Hepatocyte (in vitro differentiated cells): Measurements from ENCODE around the gene POLR2E. TPM values are rescaled to one million over a fixed set of nuclear protein-coding genes. Genes with fewer than 3 reads are reported as not detected.

Experiments used
- DNase-seq: peaks from one replicate; pipeline ENCODE4 v3.0.0-alpha.2; 2016; ENCODE audit warnings: low spot score
- H2AFZ ChIP-seq: fragments of 200-600 bp; sonication (generic); 2 replicates; pipeline ENCODE4 v1.6.0; 2016; ENCODE audit warnings: antibody characterized with exemption, mild to moderate bottlenecking
- H3K27ac ChIP-seq: fragments of 200-600 bp; sonication (generic); 2 replicates; pipeline ENCODE4 v1.5.1; 2016; ENCODE audit warnings: mild to moderate bottlenecking
- H3K27me3 ChIP-seq: fragments of 200-600 bp; sonication (generic); 2 replicates; pipeline ENCODE4 v1.6.1; 2016
- H3K36me3 ChIP-seq: fragments of 200-600 bp; sonication (generic); replicated peaks from 2 replicates; pipeline ENCODE4 v1.5.1; 2016; ENCODE audit warnings: low read depth; ENCODE audit not compliant: insufficient read depth
- H3K4me1 ChIP-seq: fragments of 200-600 bp; sonication (generic); 2 replicates; pipeline ENCODE4 v1.5.1; 2016; ENCODE audit warnings: mild to moderate bottlenecking, moderate library complexity; ENCODE audit not compliant: insufficient read depth
- H3K4me2 ChIP-seq: fragments of 200-600 bp; sonication (generic); 2 replicates; pipeline ENCODE4 v1.6.0; 2016
- H3K4me3 ChIP-seq: fragments of 200-600 bp; sonication (generic); 2 replicates; pipeline ENCODE4 v1.5.1; 2016; ENCODE audit warnings: mild to moderate bottlenecking
- H3K79me2 ChIP-seq: fragments of 200-600 bp; sonication (generic); 2 replicates; pipeline ENCODE4 v1.6.0; 2017; ENCODE audit warnings: mild to moderate bottlenecking
- H3K9me2 ChIP-seq: fragments of 200-600 bp; sonication (generic); replicated peaks from 2 replicates; pipeline ENCODE4 v1.6.0; 2017; ENCODE audit warnings: mild to moderate bottlenecking; ENCODE audit not compliant: insufficient read depth
- H3K9me3 ChIP-seq: fragments of 200-600 bp; sonication (generic); 2 replicates; pipeline ENCODE4 v1.5.1; 2016; ENCODE audit warnings: low read depth, mild to moderate bottlenecking
- H4K20me1 ChIP-seq: fragments of 200-600 bp; sonication (generic); 2 replicates; pipeline ENCODE4 v1.6.0; 2016; ENCODE audit warnings: mild to moderate bottlenecking; ENCODE audit not compliant: insufficient read depth, poor library complexity, severe bottlenecking
- CTCF ChIP-seq: fragments of 200-600 bp; sonication (generic); IDR thresholded peaks from 2 replicates; pipeline ENCODE4 v1.5.1; 2016; ENCODE audit warnings: antibody characterized with exemption, mild to moderate bottlenecking; ENCODE audit not compliant: poor library complexity
- EZH2 ChIP-seq: fragments of 200-600 bp; sonication (generic); IDR thresholded peaks from 2 replicates; pipeline ENCODE4 v1.6.1; 2016; ENCODE audit warnings: antibody characterized with exemption, mild to moderate bottlenecking, borderline replicate concordance
- EZH2phosphoT487 ChIP-seq: fragments of 200-600 bp; sonication (generic); IDR thresholded peaks from one replicate; pipeline ENCODE4 v1.6.1; 2018; ENCODE audit warnings: antibody characterized with exemption, mild to moderate bottlenecking, low read depth, moderate library complexity; ENCODE audit not compliant: unreplicated experiment, severe bottlenecking
- WGBS: methylation state at CpG from one replicate; pipeline ENCODE4 v1.1.6; 2016; ENCODE audit warnings: low lambda C conversion rate; ENCODE audit errors: missing lambda C conversion rate; 5-methylcytosine and 5-hydroxymethylcytosine counted together
- polyA plus RNA-seq: library from polyadenylated mRNA; unstranded; fragments of >200 nt; fragmentation: Nextera tagmentation; extraction: Ambion mirVana; gene quantifications from 2 replicates; pipeline ENCODE4 v1.2.1, GENCODE V29; 2016
- total RNA-seq: library from RNA; depleted of rRNA; stranded (reverse); fragments of >200 nt; gene quantifications from 2 replicates; pipeline ENCODE4 v1.2.3, GENCODE V29; 2014

The POLR2E gene
- total and polyA plus RNA-seq, 2 experiments from 2014 or later, result 126 to 328 TPM

GRCh38 chr19:1119475-1120217 lies 24.5 kb upstream of the POLR2E start:
- DNase-seq, result no peak
- Histone ChIP-seq H3K9me2 (no peaks in the 10 kb centered on the region), H3K9me3 (no peaks in the 10 kb centered on the region), H4K20me1 (no peaks in the 10 kb centered on the region), H3K36me3 (no peaks in the 10 kb centered on the region), H3K4me1 (no peaks in the 10 kb centered on the region), H3K79me2 (no peaks in the 10 kb centered on the region), H3K27me3 (no peaks in the 10 kb centered on the region), H3K4me3 (no peak overlapping the region), H3K27ac (no peak overlapping the region), H3K4me2 (no peak overlapping the region), H2AFZ (no peak overlapping the region)
- TF ChIP-seq EZH2phosphoT487 (no peak), EZH2 (no peak), CTCF (no peak)
- 94% methylated on average over 45 of the region's 50 CpGs for WGBS

- no peak for DNase-seq
- Histone ChIP-seq H3K4me2 (no peak overlapping the region), H2AFZ (no peak overlapping the region), H3K27me3 (no peaks in the 10 kb centered on the region), H3K4me3 (no peak overlapping the region), H3K9me2 (no peaks in the 10 kb centered on the region), H4K20me1 (no peaks in the 10 kb centered on the region), H3K9me3 (no peaks in the 10 kb centered on the region), H3K36me3 (no peaks in the 10 kb centered on the region), H3K27ac (no peak overlapping the region), H3K4me1 (no peaks in the 10 kb centered on the region), H3K79me2 (no peaks in the 10 kb centered on the region)
- TF ChIP-seq EZH2phosphoT487 (no peak), CTCF (no peak), EZH2 (no peak)
- WGBS, result 98% methylated on average over 27 of the region's 34 CpGs
Measured at GRCh38 chr19:1118999-1119398, 23.8 kb upstream of the POLR2E start.

GRCh38 chr19:1117654-1118053 lies 22.5 kb upstream of the POLR2E start:
- Histone ChIP-seq H3K27ac (no peak overlapping the region), H2AFZ (no peak overlapping the region), H3K9me3 (no peaks in the 10 kb centered on the region), H3K4me3 (no peak overlapping the region), H3K36me3 (no peaks in the 10 kb centered on the region), H3K9me2 (no peaks in the 10 kb centered on the region), H3K4me1 (peaks cover 4% of the 10 kb centered on the region), H4K20me1 (no peaks in the 10 kb centered on the region), H3K4me2 (no peak overlapping the region), H3K79me2 (no peaks in the 10 kb centered on the region), H3K27me3 (no peaks in the 10 kb centered on the region)
- 97% methylated on average over 11 of the region's 16 CpGs for WGBS
- no peak for DNase-seq
- TF ChIP-seq CTCF (no peak), EZH2 (no peak), EZH2phosphoT487 (no peak)
